CD14-positive monocyte (primary cell): ENCODE results near the gene PDE4D. TPM values are rescaled to one million over a fixed set of nuclear protein-coding genes. Genes with fewer than 3 reads are reported as not detected.

Experiments used
- DNase-seq, 3 donors: peaks; one replicate each; pipeline ENCODE4 v3.0.0-alpha.2; 2011 to 2022
- H2AFZ ChIP-seq: 2 replicates; pipeline ENCODE4 v1.6.0; 2012; ENCODE audit warnings: mild to moderate bottlenecking, low read depth, low read length, inconsistent platforms; ENCODE audit not compliant: insufficient read depth, poor library complexity, severe bottlenecking
- H3K27ac ChIP-seq, 2 donors: 1 replicate in 1 of 2; 2 replicates in 1 of 2; pipeline ENCODE4 v1.5.1; 2012 to 2013; ENCODE audit warnings: low read length in 2 of 2, control low read depth in 1 of 2, inconsistent platforms in 1 of 2, low read depth in 1 of 2, mild to moderate bottlenecking in 1 of 2
- H3K27me3 ChIP-seq, 2 donors: one replicate each; pipeline versions ENCODE4 v1.6.0 to v1.6.1; 2011 to 2013; ENCODE audit warnings: low read length in 2 of 2; ENCODE audit not compliant: control insufficient read depth in 2 of 2, insufficient read depth in 2 of 2
- H3K36me3 ChIP-seq, 2 donors: replicated peaks in 1 of 2; 1 replicate in 1 of 2; 2 replicates in 1 of 2; pipeline versions ENCODE4 v1.5.1 to v1.6.1; 2012 to 2013; ENCODE audit warnings: low read length in 2 of 2, control low read depth in 1 of 2, inconsistent platforms in 1 of 2, mild to moderate bottlenecking in 1 of 2; ENCODE audit not compliant: insufficient read depth in 2 of 2, control insufficient read depth in 1 of 2
- H3K4me1 ChIP-seq, 2 donors: 1 replicate in 1 of 2; 2 replicates in 1 of 2; pipeline versions ENCODE4 v1.5.1 to v1.6.1; 2012 to 2013; ENCODE audit warnings: low read length in 2 of 2, control low read depth in 1 of 2, inconsistent platforms in 1 of 2, mild to moderate bottlenecking in 1 of 2, moderate library complexity in 1 of 2; ENCODE audit not compliant: insufficient read depth in 2 of 2, control insufficient read depth in 1 of 2
- H3K4me2 ChIP-seq: replicated peaks from 2 replicates; pipeline ENCODE3; 2012; ENCODE audit warnings: low read length, moderate library complexity, mild to moderate bottlenecking; ENCODE audit not compliant: poor library complexity, severe bottlenecking; ENCODE audit errors: extremely low read depth
- H3K4me3 ChIP-seq, 3 experiments: fragments of 200-600 bp in 1 of 3; sonication (generic) in 1 of 3; replicated peaks in 1 of 3; 1 replicate in 2 of 3; 2 replicates in 1 of 3; pipeline ENCODE4 v1.5.1; 2011 to 2013; ENCODE audit warnings: low read length in 3 of 3, mild to moderate bottlenecking in 3 of 3, control low read depth in 2 of 3, low read depth in 2 of 3, inconsistent platforms in 1 of 3, moderate library complexity in 1 of 3
- H3K79me2 ChIP-seq: 2 replicates; pipeline ENCODE4 v1.6.0; 2012; ENCODE audit warnings: mild to moderate bottlenecking, control low read depth, inconsistent platforms, low read length, moderate library complexity; ENCODE audit not compliant: insufficient read depth
- H3K9ac ChIP-seq: 2 replicates; pipeline ENCODE4 v1.6.0; 2017; ENCODE audit warnings: low read length, mild to moderate bottlenecking; ENCODE audit not compliant: insufficient read depth, poor library complexity, severe bottlenecking
- H3K9me3 ChIP-seq, 2 donors: replicated peaks in 1 of 2; 1 replicate in 1 of 2; 2 replicates in 1 of 2; pipeline versions ENCODE4 v1.5.1 to v1.6.1; 2012 to 2013; ENCODE audit warnings: low read length in 2 of 2, control low read depth in 1 of 2; ENCODE audit not compliant: control insufficient read depth in 1 of 2, insufficient read depth in 1 of 2
- H4K20me1 ChIP-seq: 2 replicates; pipeline ENCODE4 v1.6.0; 2012; ENCODE audit warnings: mild to moderate bottlenecking, low read length, control low read depth, moderate library complexity; ENCODE audit not compliant: insufficient read depth
- H3K27ac Mint-ChIP-seq, 7 donors: one replicate each; pipeline ENCODE4 v1.8.0; 2020; ENCODE audit warnings: mild to moderate bottlenecking in 7 of 7, mixed read lengths in 7 of 7, moderate library complexity in 6 of 7, inconsistent platforms in 2 of 7
- H3K27me3 Mint-ChIP-seq, 3 donors: one replicate each; pipeline ENCODE4 v1.8.0; 2021 to 2022; ENCODE audit warnings: low read depth in 3 of 3, mild to moderate bottlenecking in 3 of 3, mixed read lengths in 3 of 3, moderate library complexity in 3 of 3, inconsistent platforms in 1 of 3
- H3K36me3 Mint-ChIP-seq, 2 donors: one replicate each; pipeline ENCODE4 v1.8.0; 2020; ENCODE audit warnings: mixed read lengths in 2 of 2, inconsistent platforms in 1 of 2, mild to moderate bottlenecking in 1 of 2
- H3K4me1 Mint-ChIP-seq: one replicate; pipeline ENCODE4 v1.8.0; 2020; ENCODE audit warnings: mild to moderate bottlenecking, mixed read lengths
- H3K4me3 Mint-ChIP-seq, 2 donors: one replicate each; pipeline ENCODE4 v1.8.0; 2020; ENCODE audit warnings: mild to moderate bottlenecking in 2 of 2, mixed read lengths in 2 of 2, moderate library complexity in 1 of 2
- H3K9me3 Mint-ChIP-seq, 7 donors: one replicate each; pipeline ENCODE4 v1.8.0; 2020 to 2022; ENCODE audit warnings: mixed read lengths in 7 of 7, mild to moderate bottlenecking in 6 of 7, moderate library complexity in 6 of 7, inconsistent platforms in 2 of 7
- CTCF ChIP-seq: fragments of 200-600 bp; IDR thresholded peaks from one replicate; pipeline ENCODE4 v1.8.0; 2022; ENCODE audit warnings: antibody characterized with exemption, mild to moderate bottlenecking
- WGBS: methylation state at CpG from one replicate; pipeline ENCODE4 v1.1.5; 2013; ENCODE audit warnings: missing lambda C conversion rate; ENCODE audit not compliant: insufficient coverage; 5-methylcytosine and 5-hydroxymethylcytosine counted together
- intact Hi-C, 2 donors: fragments of 100-400 bp; cut with micrococcal nuclease; formaldehyde crosslinking; loops; one replicate each; pipeline versions ENCODE4 v1.15.0 to v1.15.1; 2023
- polyA plus RNA-seq, 3 donors: library from polyadenylated mRNA; depleted of rRNA in 1 of 3; unstranded in 2 of 3; stranded (reverse) in 1 of 3; fragments of 300-500 nt in 2 of 3; fragments of >200 nt in 1 of 3; fragmentation: Illumina TruSeq in 2 of 3; gene quantifications; 1 replicate in 2 of 3; 2 replicates in 1 of 3; pipeline ENCODE4 v1.2.3, GENCODE V29; 2012 to 2021

The PDE4D gene
- polyA plus RNA-seq, 3 donors, result 1.9 to 3.4 (median 2.8) TPM

- TF ChIP-seq CTCF, result no peak
- intact Hi-C loops, result no loop called here
- Histone ChIP-seq H3K27ac (no peak overlapping the region), H3K79me2 (no peaks in the 10 kb centered on the region), H2AFZ (no peak overlapping the region), H3K9ac (no peak overlapping the region), H4K20me1 (no peaks in the 10 kb centered on the region), H3K9me3 (no peaks in the 10 kb centered on the region), H3K4me1 (no peaks in the 10 kb centered on the region), H3K4me2 (no peak overlapping the region), H3K36me3 (peaks cover 6 to 13% of the 10 kb centered on the region in 2 donors), H3K4me3 (no peak overlapping the region), H3K27me3 (no peaks in the 10 kb centered on the region)
- peaks cover 10 to 11% of the 10 kb centered on the region in 2 donors for H3K36me3 Mint-ChIP-seq
- H3K27ac Mint-ChIP-seq, result no peak overlapping the region
- H3K9me3 Mint-ChIP-seq, result no peaks in the 10 kb centered on the region
- WGBS, result 87% methylated on average over 2 of the region's 3 CpGs
- no peaks in the 10 kb centered on the region for H3K4me1 Mint-ChIP-seq
- H3K27me3 Mint-ChIP-seq, result no peaks in the 10 kb centered on the region
- no peak overlapping the region for H3K4me3 Mint-ChIP-seq
- DNase-seq, result no peak
Measured at GRCh38 chr5:58969253-58969652, 924.3 kb downstream of the PDE4D start.

DNA sequence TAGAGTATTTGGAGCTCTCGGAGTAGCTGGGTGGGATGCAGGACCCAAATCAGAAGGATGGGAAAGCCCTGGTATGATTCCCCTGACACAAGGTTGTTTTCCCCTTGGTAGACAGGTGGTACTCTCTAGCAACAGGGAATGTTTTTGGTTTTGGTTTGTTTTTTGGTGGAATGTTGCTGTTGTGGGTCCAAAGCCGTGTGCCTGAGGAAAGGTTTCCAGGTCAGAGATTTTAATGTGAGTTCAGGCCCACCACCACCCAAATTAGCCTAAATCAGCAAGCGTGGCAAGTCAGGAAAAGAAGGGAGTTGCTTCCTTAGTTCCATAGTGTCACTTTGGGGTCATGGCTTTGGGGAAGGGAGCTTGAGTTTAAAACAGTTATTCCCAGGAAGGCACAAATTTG, 925.2 kb downstream of the PDE4D start:
- H3K4me3 Mint-ChIP-seq, result no peak overlapping the region

More for the DNA sequence above, 925.2 kb downstream of the PDE4D start:
- H3K9ac ChIP-seq, result no peak overlapping the region
- no peak overlapping the region for H2AFZ ChIP-seq
- no peak overlapping the region for H3K27ac ChIP-seq
- H3K36me3 ChIP-seq, result peaks cover 3 to 5% of the 10 kb centered on the region in 2 donors
- H3K4me1 ChIP-seq, result no peaks in the 10 kb centered on the region
- H4K20me1 ChIP-seq, result no peaks in the 10 kb centered on the region
- Mint-ChIP-seq H3K9me3 (no peaks in the 10 kb centered on the region), H3K4me1 (no peaks in the 10 kb centered on the region), H3K27ac (no peak overlapping the region), H3K36me3 (peaks cover 3 to 4% of the 10 kb centered on the region in 2 donors), H3K27me3 (peaks cover 0 to 2% (median 0%) of the 10 kb centered on the region in 3 donors)
- H3K79me2 ChIP-seq, result no peaks in the 10 kb centered on the region
- TF ChIP-seq CTCF, result no peak
- no peak overlapping the region for H3K4me3 ChIP-seq
- WGBS, result no CpG with 5 or more reads among the region's 3 CpGs
- H3K4me2 ChIP-seq, result no peak overlapping the region
- DNase-seq, result no peak
- no peaks in the 10 kb centered on the region for H3K9me3 ChIP-seq
- intact Hi-C loops, result no loop called here
- H3K27me3 ChIP-seq, result no peaks in the 10 kb centered on the region
